ENCODE data around the gene MID1IP1.

The MID1IP1 gene

GRCh38 chrX:38803588-38804431 lies 2.6 kb downstream of the MID1IP1 start:
- Histone ChIP-seq H3K36me3 (ENCODE audit: control insufficient read depth, insufficient read depth, low read length) (no peaks in the 10 kb centered on the region), H3K4me3 (ENCODE audit: low read length) (peak overlapping the region; percentile 63), H3K9ac (ENCODE audit: low read length) (peak overlapping the region; percentile 81), H3K9me3 (ENCODE audit: control insufficient read depth, low read length) (no peaks in the 10 kb centered on the region), H3K27me3 (ENCODE audit: control insufficient read depth, insufficient read depth, low read length) (no peaks in the 10 kb centered on the region), H3K4me1 (ENCODE audit: control insufficient read depth, insufficient read depth, low read length) (peaks cover 3% of the 10 kb centered on the region)

GRCh38 chrX:38804432-38804681 lies 3.1 kb downstream of the MID1IP1 start:
- Histone ChIP-seq H3K36me3 (ENCODE audit: control insufficient read depth, insufficient read depth, low read length) (no peaks in the 10 kb centered on the region), H3K27me3 (ENCODE audit: control insufficient read depth, insufficient read depth, low read length) (no peaks in the 10 kb centered on the region), H3K9me3 (ENCODE audit: control insufficient read depth, low read length) (no peaks in the 10 kb centered on the region)

GRCh38 chrX:38804682-38805431 lies 3.6 kb downstream of the MID1IP1 start:
- Histone ChIP-seq H3K9me3 (ENCODE audit: control insufficient read depth, low read length) (no peaks in the 10 kb centered on the region), H3K36me3 (ENCODE audit: control insufficient read depth, insufficient read depth, low read length) (no peaks in the 10 kb centered on the region), H3K9ac (ENCODE audit: low read length) (peak overlapping the region; percentile 81), H3K4me3 (ENCODE audit: low read length) (peak overlapping the region; percentile 63), H3K4me1 (ENCODE audit: control insufficient read depth, insufficient read depth, low read length) (peaks cover 3% of the 10 kb centered on the region), H3K27me3 (ENCODE audit: control insufficient read depth, insufficient read depth, low read length) (no peaks in the 10 kb centered on the region)

More at GRCh38 chrX:38804432-38804681, 3.1 kb downstream of the MID1IP1 start:
- peak overlapping the region; percentile 81 for H3K9ac ChIP-seq (ENCODE audit: low read length)
- H3K4me3 ChIP-seq (ENCODE audit: low read length): peak overlapping the region; percentile 63
- H3K4me1 ChIP-seq (ENCODE audit: control insufficient read depth, insufficient read depth, low read length): peaks cover 3% of the 10 kb centered on the region

- Histone ChIP-seq H3K27me3 (ENCODE audit: control insufficient read depth, insufficient read depth, low read length) (no peaks in the 10 kb centered on the region), H3K36me3 (ENCODE audit: control insufficient read depth, insufficient read depth, low read length) (no peaks in the 10 kb centered on the region), H3K9me3 (ENCODE audit: control insufficient read depth, low read length) (no peaks in the 10 kb centered on the region), H3K4me3 (ENCODE audit: low read length) (peak overlapping the region; percentile 63), H3K4me1 (ENCODE audit: control insufficient read depth, insufficient read depth, low read length) (peaks cover 3% of the 10 kb centered on the region), H3K9ac (ENCODE audit: low read length) (peak overlapping the region; percentile 81)
These were observed 4.5 kb downstream of the MID1IP1 start for GRCh38 chrX:38805432-38806389.

- H3K4me3 ChIP-seq (ENCODE audit: low read length): no peak overlapping the region
- no peaks in the 10 kb centered on the region for H3K27me3 ChIP-seq (ENCODE audit: control insufficient read depth, insufficient read depth, low read length)
- no peaks in the 10 kb centered on the region for H3K4me1 ChIP-seq (ENCODE audit: control insufficient read depth, insufficient read depth, low read length)
- H3K36me3 ChIP-seq (ENCODE audit: control insufficient read depth, insufficient read depth, low read length): no peaks in the 10 kb centered on the region
- H3K9ac ChIP-seq (ENCODE audit: low read length): peak overlapping the region; percentile 81
- H3K9me3 ChIP-seq (ENCODE audit: control insufficient read depth, low read length): no peaks in the 10 kb centered on the region
These were observed 5.8 kb downstream of the MID1IP1 start for GRCh38 chrX:38806875-38807621.

- H3K9ac ChIP-seq (ENCODE audit: low read length): no peak overlapping the region
These were observed 6.6 kb downstream of the MID1IP1 start for GRCh38 chrX:38807873-38808272.

GRCh38 chrX:38811515-38812243 lies 10.4 kb downstream of the MID1IP1 start:
- Histone ChIP-seq H3K9ac (ENCODE audit: low read length) (no peak overlapping the region), H3K36me3 (ENCODE audit: control insufficient read depth, insufficient read depth, low read length) (no peaks in the 10 kb centered on the region), H3K4me3 (ENCODE audit: low read length) (no peak overlapping the region), H3K27me3 (ENCODE audit: control insufficient read depth, insufficient read depth, low read length) (no peaks in the 10 kb centered on the region), H3K4me1 (ENCODE audit: control insufficient read depth, insufficient read depth, low read length) (no peaks in the 10 kb centered on the region), H3K9me3 (ENCODE audit: control insufficient read depth, low read length) (no peaks in the 10 kb centered on the region)

More at GRCh38 chrX:38807873-38808272, 6.6 kb downstream of the MID1IP1 start:
- Histone ChIP-seq H3K27me3 (ENCODE audit: control insufficient read depth, insufficient read depth, low read length) (no peaks in the 10 kb centered on the region), H3K9me3 (ENCODE audit: control insufficient read depth, low read length) (no peaks in the 10 kb centered on the region), H3K36me3 (ENCODE audit: control insufficient read depth, insufficient read depth, low read length) (no peaks in the 10 kb centered on the region), H3K4me1 (ENCODE audit: control insufficient read depth, insufficient read depth, low read length) (no peaks in the 10 kb centered on the region), H3K4me3 (ENCODE audit: low read length) (no peak overlapping the region)

- no peaks in the 10 kb centered on the region for H3K36me3 ChIP-seq (ENCODE audit: control insufficient read depth, insufficient read depth, low read length)
- no peak overlapping the region for H3K4me3 ChIP-seq (ENCODE audit: low read length)
- peaks cover 8% of the 10 kb centered on the region for H3K4me1 ChIP-seq (ENCODE audit: control insufficient read depth, insufficient read depth, low read length)
- H3K9ac ChIP-seq (ENCODE audit: low read length): no peak overlapping the region
- H3K9me3 ChIP-seq (ENCODE audit: control insufficient read depth, low read length): no peaks in the 10 kb centered on the region
- H3K27me3 ChIP-seq (ENCODE audit: control insufficient read depth, insufficient read depth, low read length): no peaks in the 10 kb centered on the region
These were observed 14.9 kb downstream of the MID1IP1 start for GRCh38 chrX:38816155-38816554.

- no peaks in the 10 kb centered on the region for H3K9me3 ChIP-seq (ENCODE audit: control insufficient read depth, low read length)
- no peaks in the 10 kb centered on the region for H3K36me3 ChIP-seq (ENCODE audit: control insufficient read depth, insufficient read depth, low read length)
- H3K4me3 ChIP-seq (ENCODE audit: low read length): no peak overlapping the region
- peaks cover 8% of the 10 kb centered on the region for H3K4me1 ChIP-seq (ENCODE audit: control insufficient read depth, insufficient read depth, low read length)
- no peaks in the 10 kb centered on the region for H3K27me3 ChIP-seq (ENCODE audit: control insufficient read depth, insufficient read depth, low read length)
- H3K9ac ChIP-seq (ENCODE audit: low read length): no peak overlapping the region
These were observed 15.9 kb downstream of the MID1IP1 start for GRCh38 chrX:38817004-38817703.

- Histone ChIP-seq H3K4me1 (ENCODE audit: control insufficient read depth, insufficient read depth, low read length) (peaks cover 8% of the 10 kb centered on the region), H3K9ac (ENCODE audit: low read length) (no peak overlapping the region), H3K27me3 (ENCODE audit: control insufficient read depth, insufficient read depth, low read length) (no peaks in the 10 kb centered on the region), H3K9me3 (ENCODE audit: control insufficient read depth, low read length) (no peaks in the 10 kb centered on the region), H3K4me3 (ENCODE audit: low read length) (no peak overlapping the region), H3K36me3 (ENCODE audit: control insufficient read depth, insufficient read depth, low read length) (no peaks in the 10 kb centered on the region)
These were observed 17.9 kb downstream of the MID1IP1 start for GRCh38 chrX:38819163-38819562.

All from mucosa of stomach (tissue), 1 donor.